Karpas-422 (cell line): Measurements from ENCODE around the gene PALM. TPM values are rescaled to one million over a fixed set of nuclear protein-coding genes. Genes with fewer than 3 reads are reported as not detected.

Source experiments
- DNase-seq: peaks from one replicate; pipeline ENCODE4 v3.0.0-alpha.2; 2015
- H2AFZ ChIP-seq: fragments of 200-600 bp; sonication (generic); 2 replicates; pipeline ENCODE4 v1.6.1; 2014; ENCODE audit warnings: antibody characterized with exemption, low read length, mixed read lengths
- H3K27ac ChIP-seq: fragments of 200-600 bp; sonication (generic); 2 replicates; pipeline ENCODE4 v1.5.1; 2014; ENCODE audit warnings: mild to moderate bottlenecking, low read length, moderate library complexity
- H3K27me3 ChIP-seq: fragments of 200-600 bp; sonication (generic); 2 replicates; pipeline ENCODE4 v1.6.1; 2014; ENCODE audit warnings: low read length, mixed read lengths
- H3K36me3 ChIP-seq: fragments of 200-600 bp; sonication (generic); 2 replicates; pipeline ENCODE4 v1.6.1; 2014; ENCODE audit warnings: low read length, mixed read lengths; ENCODE audit not compliant: insufficient read depth
- H3K4me1 ChIP-seq: fragments of 200-600 bp; sonication (generic); 2 replicates; pipeline ENCODE4 v1.6.1; 2014; ENCODE audit warnings: mild to moderate bottlenecking, low read length, mixed read lengths
- H3K4me2 ChIP-seq: fragments of 200-600 bp; sonication (generic); 2 replicates; pipeline ENCODE4 v1.6.1; 2014; ENCODE audit warnings: low read length, low read depth, mild to moderate bottlenecking; ENCODE audit not compliant: poor library complexity, severe bottlenecking
- H3K4me3 ChIP-seq: fragments of 200-600 bp; sonication (generic); 2 replicates; pipeline ENCODE4 v1.5.1; 2014; ENCODE audit warnings: mild to moderate bottlenecking, antibody characterized with exemption, low read length, mixed read lengths
- H3K79me2 ChIP-seq: fragments of 200-600 bp; sonication (generic); 2 replicates; pipeline ENCODE4 v1.6.1; 2014; ENCODE audit warnings: mild to moderate bottlenecking, low read length, mixed read lengths
- H3K9ac ChIP-seq: fragments of 200-600 bp; sonication (generic); 2 replicates; pipeline ENCODE4 v1.6.0; 2014; ENCODE audit warnings: low read length
- H3K9me2 ChIP-seq: fragments of 200-600 bp; sonication (generic), shearing (Covaris generic); replicated peaks from 2 replicates; pipeline ENCODE4 v1.6.0; 2014; ENCODE audit warnings: mild to moderate bottlenecking, low read length, moderate library complexity; ENCODE audit not compliant: insufficient read depth
- H3K9me3 ChIP-seq: fragments of 300-700, 200-600 bp; sonication (generic); 2 replicates; pipeline ENCODE4 v1.6.1; 2014; ENCODE audit warnings: low read length, mixed read lengths
- H4K20me1 ChIP-seq: fragments of 200-600 bp; sonication (generic); 2 replicates; pipeline ENCODE4 v1.6.1; 2014; ENCODE audit warnings: mild to moderate bottlenecking, antibody characterized with exemption, low read length, low read depth; ENCODE audit not compliant: insufficient read depth
- total RNA-seq: library from RNA; depleted of rRNA; stranded (reverse); fragments of >200 nt; shearing (Covaris generic); gene quantifications from 2 replicates; pipeline ENCODE4 v1.2.3, GENCODE V29; 2014; ENCODE audit warnings: low replicate concordance

The PALM gene
- total RNA-seq, 1 experiment from 2014 or later: 3.5 TPM

DNA sequence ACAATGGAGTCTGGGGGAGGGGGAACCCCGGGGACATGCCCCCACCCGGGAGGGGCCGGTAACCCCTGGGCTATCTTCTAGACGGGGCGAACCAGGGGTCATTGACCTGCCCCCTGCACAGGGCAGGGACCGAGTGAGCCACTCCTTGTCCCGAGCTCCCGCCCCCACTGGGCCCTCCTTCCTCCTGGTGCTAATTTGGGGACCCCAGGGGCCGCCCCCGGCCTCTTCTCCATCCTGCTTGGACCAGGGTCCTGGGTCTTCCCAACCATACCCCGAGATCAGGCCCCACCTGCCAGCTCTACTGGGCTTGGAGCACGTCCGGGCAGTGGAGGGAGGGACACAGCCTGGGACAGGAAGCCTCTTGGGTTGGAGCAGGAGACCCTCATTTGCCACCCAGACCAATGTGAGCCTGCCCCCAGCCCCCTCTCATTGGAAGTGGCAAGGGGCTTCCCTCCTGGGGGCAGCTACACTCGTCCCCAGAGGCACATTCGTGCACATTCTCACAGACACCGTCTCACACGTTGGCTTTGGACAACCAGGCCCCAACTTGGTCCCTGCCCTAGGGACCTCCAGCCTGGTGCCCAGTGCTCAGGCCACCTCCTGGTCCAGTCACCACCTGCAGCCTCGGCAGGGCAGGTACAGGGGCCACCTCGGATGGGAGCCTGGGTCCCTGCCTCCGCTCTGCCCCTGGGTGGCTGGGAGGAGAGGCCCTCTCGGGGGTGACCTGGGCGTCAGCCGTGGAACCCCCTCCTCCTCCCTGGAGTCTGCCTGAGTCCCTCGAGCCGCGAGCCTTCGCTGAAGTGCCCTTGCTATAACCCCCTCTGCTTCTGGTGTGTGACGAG, 38.9 kb downstream of the PALM start:
- H3K9me2 ChIP-seq: no peaks in the 10 kb centered on the region
- no peaks in the 10 kb centered on the region for H3K79me2 ChIP-seq
- H3K4me2 ChIP-seq: no peak overlapping the region
- no peaks in the 10 kb centered on the region for H3K4me1 ChIP-seq
- H3K27ac ChIP-seq: no peak overlapping the region
- H3K36me3 ChIP-seq: no peaks in the 10 kb centered on the region
- no peaks in the 10 kb centered on the region; the same call in 1 of the 2 replicates for H3K9me3 ChIP-seq
- no peaks in the 10 kb centered on the region for H4K20me1 ChIP-seq
- no peak for DNase-seq
- no peaks in the 10 kb centered on the region for H3K27me3 ChIP-seq
- H2AFZ ChIP-seq: no peak overlapping the region
- no peak overlapping the region for H3K4me3 ChIP-seq
- H3K9ac ChIP-seq: no peak overlapping the region

DNA sequence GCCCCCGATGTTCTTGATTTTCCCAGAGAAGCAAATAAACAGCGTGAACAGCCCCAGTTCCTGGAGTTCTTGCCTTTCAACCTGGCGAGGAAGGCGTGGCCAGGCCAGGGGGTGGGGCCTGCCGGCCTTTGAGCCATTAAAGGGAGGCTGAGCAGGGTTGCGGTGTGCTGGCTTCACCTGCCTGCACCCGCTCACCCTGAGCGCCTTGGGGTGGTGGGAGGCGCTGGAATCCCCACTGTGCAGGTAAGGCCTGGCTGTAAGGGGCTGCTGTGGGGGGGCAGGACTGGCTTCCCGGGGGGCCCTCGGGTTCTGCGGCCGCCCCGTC, 39.5 kb downstream of the PALM start:
- Histone ChIP-seq H2AFZ (no peak overlapping the region), H3K4me3 (no peak overlapping the region), H3K9ac (no peak overlapping the region), H3K27ac (no peak overlapping the region), H3K4me2 (no peak overlapping the region), H3K9me2 (no peaks in the 10 kb centered on the region), H3K27me3 (no peaks in the 10 kb centered on the region), H4K20me1 (no peaks in the 10 kb centered on the region), H3K79me2 (no peaks in the 10 kb centered on the region), H3K4me1 (no peaks in the 10 kb centered on the region), H3K9me3 (no peaks in the 10 kb centered on the region; the same call in 1 of the 2 replicates), H3K36me3 (no peaks in the 10 kb centered on the region)
- no peak for DNase-seq

DNA sequence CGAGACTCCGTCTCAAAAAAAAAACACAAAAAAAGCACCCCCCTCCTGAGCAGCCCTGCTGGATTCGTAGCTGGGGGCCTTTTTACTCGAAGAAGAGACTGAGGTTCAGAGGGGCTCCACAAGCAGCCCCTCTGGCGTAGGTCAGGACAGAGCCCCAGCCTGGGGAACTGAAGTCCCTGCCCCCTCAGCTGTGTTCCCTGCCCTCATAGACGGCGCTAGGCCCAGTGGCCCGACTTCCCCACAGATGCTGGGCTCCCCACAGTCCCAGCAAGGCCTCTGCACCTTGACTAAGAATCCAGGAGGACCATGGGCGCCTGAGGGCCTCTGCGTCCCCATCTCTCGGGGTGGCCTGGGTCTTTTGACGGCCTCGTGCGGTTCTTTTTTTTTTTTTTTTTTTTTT, 41.1 kb downstream of the PALM start:
- Histone ChIP-seq H3K9ac (no peak overlapping the region), H3K9me3 (no peaks in the 10 kb centered on the region; the same call in 1 of the 2 replicates), H3K27ac (no peak overlapping the region), H3K4me2 (no peak overlapping the region), H3K4me3 (no peak overlapping the region), H4K20me1 (no peaks in the 10 kb centered on the region), H3K27me3 (no peaks in the 10 kb centered on the region), H3K36me3 (no peaks in the 10 kb centered on the region), H3K79me2 (no peaks in the 10 kb centered on the region), H3K9me2 (no peaks in the 10 kb centered on the region), H3K4me1 (no peaks in the 10 kb centered on the region), H2AFZ (no peak overlapping the region)
- no peak for DNase-seq

GRCh38 chr19:750640-751423, 42.1 kb downstream of the PALM start, which contains the start of gene MISP:
TSS of gene MISP (plus strand) at chr19:751112. CDS start at chr19:756947, 5,835 bp downstream.
- H3K9ac ChIP-seq: no peak within 1 kb of the TSS
- H3K27me3 ChIP-seq: no peaks in the 10 kb centered on the region

DNA sequence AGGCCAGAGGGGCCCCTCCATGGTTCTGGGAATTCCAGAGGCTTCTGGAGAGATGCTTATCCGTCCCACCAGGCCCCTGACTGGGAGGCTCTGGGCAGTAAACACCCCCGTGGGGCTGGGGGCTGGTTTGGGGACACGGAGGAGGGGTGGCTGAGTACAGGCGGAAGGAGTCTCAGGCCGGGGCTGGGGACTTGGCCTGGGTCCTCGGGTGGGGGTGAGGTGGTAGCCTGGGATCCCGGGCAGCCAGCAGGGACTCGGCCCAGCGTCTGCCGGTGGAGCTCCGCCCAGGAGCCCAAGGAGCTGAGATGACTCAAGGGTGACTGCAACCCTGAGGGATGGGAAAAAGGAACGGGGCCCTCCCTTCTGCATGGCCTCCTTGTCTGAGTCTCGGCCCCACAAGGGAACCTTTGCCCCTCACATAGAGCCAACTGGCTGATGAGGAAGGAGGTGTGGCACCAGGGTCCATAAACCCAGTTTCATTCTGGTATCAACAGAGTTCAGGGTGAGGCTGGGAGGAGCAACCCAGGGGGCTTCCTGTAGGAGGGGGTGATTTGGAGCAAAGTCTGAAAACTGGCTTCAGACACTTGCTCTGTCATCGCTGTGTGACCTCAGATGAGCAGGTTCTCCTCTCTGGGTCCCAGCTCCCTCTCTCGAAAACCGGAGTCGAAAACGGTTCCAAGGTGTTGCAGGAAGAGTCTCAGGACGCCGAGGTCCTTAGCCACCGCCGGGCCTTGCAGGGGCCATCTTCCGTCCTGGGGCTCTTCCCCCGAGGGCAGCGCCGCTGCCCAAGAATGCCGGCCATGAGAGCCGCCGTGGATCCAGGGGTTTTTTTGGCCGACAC, 43.0 kb downstream of the PALM start:
- no peak overlapping the region for H3K4me3 ChIP-seq
- H3K9me3 ChIP-seq: peaks cover 8% of the 10 kb centered on the region
- H3K4me2 ChIP-seq: no peak overlapping the region
- H2AFZ ChIP-seq: no peak overlapping the region
- H3K9ac ChIP-seq: no peak overlapping the region
- no peaks in the 10 kb centered on the region for H4K20me1 ChIP-seq
- H3K9me2 ChIP-seq: no peaks in the 10 kb centered on the region
- DNase-seq: no peak
- no peak overlapping the region for H3K27ac ChIP-seq
- H3K27me3 ChIP-seq: no peaks in the 10 kb centered on the region
- no peaks in the 10 kb centered on the region for H3K79me2 ChIP-seq
- H3K36me3 ChIP-seq: no peaks in the 10 kb centered on the region
- H3K4me1 ChIP-seq: no peaks in the 10 kb centered on the region

More at GRCh38 chr19:750640-751423, 42.1 kb downstream of the PALM start, which contains the start of gene MISP:
- H3K4me1 ChIP-seq: no peaks in the 10 kb centered on the region
- H4K20me1 ChIP-seq: no peaks in the 10 kb centered on the region
- no peak within 1 kb of the TSS for H3K4me2 ChIP-seq
- no peaks in the 10 kb centered on the region for H3K9me2 ChIP-seq
- no peak for DNase-seq
- H3K9me3 ChIP-seq: peaks cover 1% of the 10 kb centered on the region
- no peak within 1 kb of the TSS for H3K4me3 ChIP-seq
- no peaks in the 10 kb centered on the region for H3K36me3 ChIP-seq
- no peak within 1 kb of the TSS for H3K27ac ChIP-seq
- H3K79me2 ChIP-seq: no peaks in the 10 kb centered on the region
- H2AFZ ChIP-seq: no peak within 1 kb of the TSS

GRCh38 chr19:752652-753517, 44.1 kb downstream of the PALM start:
- peaks cover 16% of the 10 kb centered on the region for H3K9me3 ChIP-seq
- no peak overlapping the region for H2AFZ ChIP-seq
- H3K4me1 ChIP-seq: no peaks in the 10 kb centered on the region
- H3K4me3 ChIP-seq: no peak overlapping the region
- H3K79me2 ChIP-seq: no peaks in the 10 kb centered on the region
- no peaks in the 10 kb centered on the region for H3K9me2 ChIP-seq
- no peaks in the 10 kb centered on the region for H3K36me3 ChIP-seq
- no peaks in the 10 kb centered on the region for H4K20me1 ChIP-seq
- no peak overlapping the region for H3K9ac ChIP-seq
- H3K27me3 ChIP-seq: no peaks in the 10 kb centered on the region
- H3K4me2 ChIP-seq: no peak overlapping the region
- peak; percentile 47 for DNase-seq
- no peak overlapping the region for H3K27ac ChIP-seq

DNA sequence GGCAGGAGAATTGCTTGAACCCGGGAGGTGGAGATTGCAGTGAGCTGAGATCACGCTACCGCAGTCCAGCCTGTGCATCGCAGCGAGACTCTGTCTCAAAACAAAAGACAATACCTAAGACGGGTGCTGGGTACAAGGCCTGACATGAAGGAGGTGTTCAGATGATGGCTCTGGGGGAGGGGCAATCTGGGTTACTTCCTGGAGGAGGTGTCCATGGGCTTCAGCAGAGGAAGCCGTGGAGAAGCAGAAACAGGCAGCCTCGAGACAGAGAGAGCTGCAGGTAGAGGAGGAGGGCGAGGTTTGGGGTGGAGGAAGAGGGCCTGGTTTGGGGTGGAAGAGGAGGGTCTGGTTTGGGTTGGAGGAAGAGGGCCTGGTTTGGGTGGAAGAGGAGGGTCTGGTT, 45.8 kb downstream of the PALM start:
- H3K27ac ChIP-seq: no peak overlapping the region
- H2AFZ ChIP-seq: no peak overlapping the region
- H4K20me1 ChIP-seq: no peaks in the 10 kb centered on the region
- H3K4me1 ChIP-seq: no peaks in the 10 kb centered on the region
- no peaks in the 10 kb centered on the region for H3K36me3 ChIP-seq
- no peak overlapping the region for H3K4me2 ChIP-seq
- H3K79me2 ChIP-seq: no peaks in the 10 kb centered on the region
- H3K9ac ChIP-seq: no peak overlapping the region
- no peaks in the 10 kb centered on the region for H3K9me2 ChIP-seq
- H3K9me3 ChIP-seq: peaks cover 16% of the 10 kb centered on the region
- no peak for DNase-seq
- no peaks in the 10 kb centered on the region for H3K27me3 ChIP-seq
- no peak overlapping the region for H3K4me3 ChIP-seq
